Parathyroid adenoma (tissue), 2 donors: ENCODE data around the gene TAS2R41.

Source experiments
- H2AFZ ChIP-seq: fragments of 300-600 bp; sonication (generic); one replicate; pipeline ENCODE4 v1.7.0; 2017; ENCODE audit warnings: antibody characterized with exemption, mild to moderate bottlenecking
- H3K27ac ChIP-seq: fragments of 300-600 bp; sonication (generic); one replicate; pipeline ENCODE4 v1.7.0; 2017
- H3K27me3 ChIP-seq: fragments of 300-600 bp; sonication (generic); one replicate; pipeline ENCODE4 v1.7.0; 2017; ENCODE audit warnings: low read length; ENCODE audit not compliant: control insufficient read depth, insufficient read depth
- H3K36me3 ChIP-seq: fragments of 300-600 bp; sonication (generic); one replicate; pipeline ENCODE4 v1.7.0; 2017; ENCODE audit warnings: low read length; ENCODE audit not compliant: control insufficient read depth, insufficient read depth
- H3K4me1 ChIP-seq: fragments of 300-600 bp; sonication (generic); one replicate; pipeline ENCODE4 v1.7.0; 2017; ENCODE audit warnings: control low read depth
- H3K4me2 ChIP-seq: fragments of 300-600 bp; sonication (generic); one replicate; pipeline ENCODE4 v1.7.0; 2017; ENCODE audit warnings: low read length
- H3K4me3 ChIP-seq: fragments of 300-600 bp; sonication (generic); one replicate; pipeline ENCODE4 v1.7.0; 2017; ENCODE audit warnings: low read depth, low read length
- H3K79me2 ChIP-seq: fragments of 300-600 bp; sonication (generic); one replicate; pipeline ENCODE4 v1.7.0; 2017; ENCODE audit warnings: control low read depth
- H3K9ac ChIP-seq: fragments of 300-600 bp; sonication (generic); one replicate; pipeline ENCODE4 v1.7.0; 2017; ENCODE audit warnings: mild to moderate bottlenecking
- H3K9me3 ChIP-seq: fragments of 300-600 bp; sonication (generic); one replicate; pipeline ENCODE4 v1.7.0; 2017; ENCODE audit warnings: low read length; ENCODE audit not compliant: control insufficient read depth
- TF ChIP-seq, protein P1 (sequence below): fragments of 300-600 bp; sonication (generic); IDR thresholded peaks from one replicate; pipeline ENCODE4 v1.7.0; 2017; ENCODE audit warnings: antibody characterized with exemption, mild to moderate bottlenecking
- donor health status: primary hyperparathyroidism.

TAS2R41 gene

DNA sequence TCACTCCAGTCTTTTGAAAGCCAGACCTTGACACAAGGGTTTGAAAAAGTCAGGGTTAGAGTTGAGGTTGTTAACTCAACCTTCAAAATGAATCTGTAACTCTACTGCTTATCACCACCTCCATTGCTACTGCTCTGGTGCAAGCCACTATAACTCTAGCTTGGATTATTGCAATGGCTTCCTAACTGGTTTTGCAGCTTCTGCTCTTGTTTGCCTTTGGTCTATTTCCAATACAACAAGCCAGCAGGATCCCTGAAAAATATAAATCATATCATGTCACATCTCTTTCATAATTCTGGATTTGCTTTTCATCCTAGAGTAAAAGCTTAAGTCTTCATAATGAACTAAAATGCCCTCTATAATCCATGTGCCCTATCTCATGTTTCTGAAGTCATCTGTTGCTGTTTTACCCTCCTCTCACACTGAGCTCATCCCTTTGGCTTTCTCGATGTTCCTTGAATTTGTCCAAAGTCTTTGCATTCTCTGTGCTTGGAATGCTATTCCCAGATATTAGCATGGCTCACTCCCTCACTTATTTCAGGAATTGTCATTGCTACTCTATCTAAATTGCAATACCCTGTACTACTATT is 23.5 kb upstream of the TAS2R41 start:
- H3K36me3 ChIP-seq: no peaks in the 10 kb centered on the region
- no peak overlapping the region for H3K27ac ChIP-seq
- no peaks in the 10 kb centered on the region for H3K79me2 ChIP-seq

DNA sequence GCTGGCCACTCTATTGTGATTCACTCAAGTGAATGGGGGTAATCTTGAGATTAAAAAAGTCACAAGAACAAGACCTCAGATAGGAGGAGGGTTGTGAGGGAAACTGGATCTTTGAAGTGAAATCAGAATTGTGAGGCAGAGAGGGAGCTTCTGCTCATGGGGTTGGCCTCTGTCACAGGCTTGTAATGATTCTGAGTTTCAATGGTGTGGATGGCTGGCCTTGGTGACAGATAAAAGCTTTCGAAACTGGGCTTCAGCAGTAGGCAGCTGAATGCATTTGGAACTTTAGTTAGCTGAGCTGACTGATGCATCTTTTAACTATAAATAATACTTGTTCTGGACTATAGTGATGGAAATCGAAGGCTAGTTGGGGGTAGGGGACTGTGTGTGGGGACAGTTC is 22.2 kb upstream of the TAS2R41 start:
- peak overlapping the region; percentile 14 for H2AFZ ChIP-seq
- H3K9ac ChIP-seq: no peak overlapping the region
- no peaks in the 10 kb centered on the region for H3K9me3 ChIP-seq
- no peak overlapping the region for H3K4me3 ChIP-seq
- H3K27ac ChIP-seq: no peak overlapping the region
- no peaks in the 10 kb centered on the region for H3K36me3 ChIP-seq
- TF ChIP-seq, protein P1, sequence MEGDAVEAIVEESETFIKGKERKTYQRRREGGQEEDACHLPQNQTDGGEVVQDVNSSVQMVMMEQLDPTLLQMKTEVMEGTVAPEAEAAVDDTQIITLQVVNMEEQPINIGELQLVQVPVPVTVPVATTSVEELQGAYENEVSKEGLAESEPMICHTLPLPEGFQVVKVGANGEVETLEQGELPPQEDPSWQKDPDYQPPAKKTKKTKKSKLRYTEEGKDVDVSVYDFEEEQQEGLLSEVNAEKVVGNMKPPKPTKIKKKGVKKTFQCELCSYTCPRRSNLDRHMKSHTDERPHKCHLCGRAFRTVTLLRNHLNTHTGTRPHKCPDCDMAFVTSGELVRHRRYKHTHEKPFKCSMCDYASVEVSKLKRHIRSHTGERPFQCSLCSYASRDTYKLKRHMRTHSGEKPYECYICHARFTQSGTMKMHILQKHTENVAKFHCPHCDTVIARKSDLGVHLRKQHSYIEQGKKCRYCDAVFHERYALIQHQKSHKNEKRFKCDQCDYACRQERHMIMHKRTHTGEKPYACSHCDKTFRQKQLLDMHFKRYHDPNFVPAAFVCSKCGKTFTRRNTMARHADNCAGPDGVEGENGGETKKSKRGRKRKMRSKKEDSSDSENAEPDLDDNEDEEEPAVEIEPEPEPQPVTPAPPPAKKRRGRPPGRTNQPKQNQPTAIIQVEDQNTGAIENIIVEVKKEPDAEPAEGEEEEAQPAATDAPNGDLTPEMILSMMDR: no peak
- H3K27me3 ChIP-seq: no peaks in the 10 kb centered on the region
- H3K4me1 ChIP-seq: peaks cover 4% of the 10 kb centered on the region
- no peak overlapping the region for H3K4me2 ChIP-seq
- no peaks in the 10 kb centered on the region for H3K79me2 ChIP-seq

More for the DNA sequence above, 23.5 kb upstream of the TAS2R41 start:
- Histone ChIP-seq H3K9ac (no peak overlapping the region), H3K4me2 (no peak overlapping the region), H3K4me3 (no peak overlapping the region), H2AFZ (peak overlapping the region; percentile 9), H3K9me3 (no peaks in the 10 kb centered on the region), H3K27me3 (no peaks in the 10 kb centered on the region), H3K4me1 (peaks cover 4% of the 10 kb centered on the region)
- TF ChIP-seq, protein P1: no peak

DNA sequence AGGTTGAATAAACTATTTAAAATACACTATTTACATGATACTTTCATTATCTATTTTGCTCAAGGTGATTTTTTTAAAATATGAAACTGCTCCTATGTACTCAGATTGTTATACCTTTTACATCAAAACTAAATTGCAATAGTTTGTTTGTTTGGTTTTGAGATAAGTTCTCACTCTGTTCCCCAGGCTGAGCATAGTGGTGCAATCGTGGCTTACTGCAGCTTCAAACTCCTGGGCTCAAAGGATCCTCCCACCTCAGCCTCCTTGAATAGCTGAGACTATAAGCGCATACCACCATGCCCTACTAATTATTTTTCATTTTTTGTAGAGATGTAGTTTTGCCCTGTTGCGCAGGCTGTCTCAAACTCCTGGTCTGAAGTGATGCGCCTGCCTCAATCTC is 21.7 kb upstream of the TAS2R41 start:
- Histone ChIP-seq H3K36me3 (no peaks in the 10 kb centered on the region), H3K9me3 (no peaks in the 10 kb centered on the region), H3K9ac (no peak overlapping the region), H3K79me2 (no peaks in the 10 kb centered on the region), H3K4me3 (no peak overlapping the region), H2AFZ (no peak overlapping the region), H3K27me3 (no peaks in the 10 kb centered on the region), H3K4me1 (peaks cover 4% of the 10 kb centered on the region), H3K27ac (no peak overlapping the region), H3K4me2 (no peak overlapping the region)
- TF ChIP-seq, protein P1: no peak

DNA sequence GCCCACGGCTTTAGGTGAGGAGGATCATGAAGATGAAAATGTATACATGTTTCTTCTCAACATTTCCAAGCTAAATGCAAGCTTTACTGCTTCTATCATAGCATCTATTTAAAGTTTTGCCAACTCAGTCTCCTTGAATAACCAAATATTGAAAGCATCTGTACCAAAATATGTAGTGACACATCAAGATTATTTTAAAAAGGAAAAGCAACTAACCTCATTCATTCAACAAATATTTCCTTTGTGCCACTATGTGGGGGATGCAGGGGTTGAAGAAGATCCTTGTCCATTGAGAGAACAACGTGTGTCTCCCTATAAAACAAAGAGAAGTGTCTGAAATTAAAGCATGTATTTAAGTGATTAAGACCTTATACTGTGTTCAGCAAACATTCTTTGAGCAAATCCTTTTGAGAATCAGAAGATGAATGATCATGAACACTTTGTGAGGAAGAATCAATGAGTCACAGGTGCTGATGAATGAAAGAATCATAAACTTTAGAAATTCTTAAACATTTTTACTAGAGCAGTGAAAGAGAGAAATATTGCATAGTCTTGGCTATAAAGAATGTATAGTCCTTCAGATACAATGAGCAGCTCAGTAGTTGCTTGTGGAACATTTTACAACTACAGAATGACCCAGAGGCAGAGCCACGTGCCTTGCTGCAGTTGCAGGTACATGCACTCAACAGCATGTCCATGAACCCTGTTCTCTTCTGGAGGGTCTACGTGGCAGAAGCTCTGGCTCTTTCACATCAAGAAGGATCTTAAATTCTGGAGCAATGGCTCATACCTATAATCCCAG is 20.5 kb upstream of the TAS2R41 start:
- Histone ChIP-seq H3K27ac (no peak overlapping the region), H3K4me2 (no peak overlapping the region), H3K9me3 (no peaks in the 10 kb centered on the region), H3K4me3 (no peak overlapping the region), H3K36me3 (no peaks in the 10 kb centered on the region), H3K79me2 (no peaks in the 10 kb centered on the region), H3K4me1 (peaks cover 4% of the 10 kb centered on the region), H3K9ac (no peak overlapping the region), H3K27me3 (no peaks in the 10 kb centered on the region), H2AFZ (no peak overlapping the region)
- TF ChIP-seq, protein P1: no peak
